B cell (primary cell): ENCODE data around the gene FBXO7.

Experiments used
- CTCF ChIP-seq: fragments of 200-600 bp; IDR thresholded peaks from one replicate; pipeline ENCODE4 v1.8.0; 2022; ENCODE audit warnings: antibody characterized with exemption, mild to moderate bottlenecking
- EZH2 ChIP-seq: IDR thresholded peaks from 2 replicates; pipeline ENCODE4 v1.6.1; 2012; ENCODE audit warnings: borderline replicate concordance, low read depth, mild to moderate bottlenecking, moderate library complexity, low read length; ENCODE audit not compliant: insufficient read depth, poor library complexity, severe bottlenecking

- TF ChIP-seq CTCF (no peak), EZH2 (no peak)
Observed at GRCh38 chr22:32494971-32495370, 20.4 kb downstream of the FBXO7 start.
